Germinal center (tissue), 1 donor: ENCODE measurements around the gene DGAT2.

ENCODE experiments used
- DNase-seq: peaks from one replicate; pipeline ENCODE4 v3.0.0; 2012; ENCODE audit warnings: mixed read lengths, low spot score

Gene DGAT2

DNA sequence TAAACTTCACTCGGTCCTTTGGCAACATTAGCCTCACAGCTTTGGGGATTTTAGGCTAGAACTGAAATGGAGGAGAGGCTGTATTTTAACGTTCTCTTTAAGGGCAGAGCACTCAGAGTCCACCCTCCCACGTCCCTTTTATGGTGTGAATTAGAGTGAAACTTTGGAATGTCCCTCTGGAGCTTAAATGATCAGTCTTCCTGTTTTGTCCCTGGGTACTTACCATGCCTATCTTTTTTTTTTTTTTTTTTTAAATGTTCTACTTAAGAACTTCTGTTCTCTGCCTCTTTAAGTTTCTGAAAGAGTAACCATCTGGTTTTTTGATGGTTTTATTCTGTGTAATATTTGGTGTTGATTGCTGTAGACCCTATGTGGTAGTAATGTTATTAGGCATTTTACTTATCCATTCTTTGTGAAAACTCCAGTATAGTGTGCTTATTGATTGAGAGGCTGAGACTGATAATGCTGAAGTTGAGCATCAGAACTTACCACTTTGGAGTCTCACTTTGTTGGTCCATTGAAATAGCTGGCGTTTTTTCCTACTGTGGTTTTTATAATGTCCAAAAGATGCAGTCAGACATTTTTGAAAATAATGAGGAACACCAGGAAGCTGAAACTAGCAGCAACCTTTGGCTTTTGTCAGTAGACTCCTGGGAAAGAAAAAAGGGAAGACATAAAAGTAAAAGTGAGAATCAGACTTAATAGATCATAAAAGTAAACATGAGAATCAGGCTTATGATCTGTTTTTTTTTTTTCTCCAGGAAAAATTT lies 58.1 kb downstream of the DGAT2 start:
- DNase-seq: no peak

DNA sequence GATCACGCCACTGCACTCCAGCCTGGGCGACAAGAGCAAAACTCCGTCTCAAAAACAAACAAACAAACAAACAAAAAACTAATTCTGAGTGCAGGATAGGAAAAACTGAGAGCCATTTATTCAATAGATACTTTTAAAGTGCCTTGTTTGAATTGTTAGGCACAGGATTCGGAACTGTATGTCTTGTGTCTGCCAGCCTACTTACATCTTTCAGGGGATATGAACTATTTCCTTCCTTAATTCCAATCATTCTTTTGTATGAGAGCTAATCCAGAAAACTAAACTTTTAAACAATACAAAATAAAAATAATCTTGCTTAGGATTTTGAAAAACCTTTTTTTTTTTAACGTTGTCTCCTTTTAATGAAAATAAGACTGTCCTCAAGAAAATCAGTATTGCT lies 59.0 kb downstream of the DGAT2 start:
- DNase-seq: no peak

DNA sequence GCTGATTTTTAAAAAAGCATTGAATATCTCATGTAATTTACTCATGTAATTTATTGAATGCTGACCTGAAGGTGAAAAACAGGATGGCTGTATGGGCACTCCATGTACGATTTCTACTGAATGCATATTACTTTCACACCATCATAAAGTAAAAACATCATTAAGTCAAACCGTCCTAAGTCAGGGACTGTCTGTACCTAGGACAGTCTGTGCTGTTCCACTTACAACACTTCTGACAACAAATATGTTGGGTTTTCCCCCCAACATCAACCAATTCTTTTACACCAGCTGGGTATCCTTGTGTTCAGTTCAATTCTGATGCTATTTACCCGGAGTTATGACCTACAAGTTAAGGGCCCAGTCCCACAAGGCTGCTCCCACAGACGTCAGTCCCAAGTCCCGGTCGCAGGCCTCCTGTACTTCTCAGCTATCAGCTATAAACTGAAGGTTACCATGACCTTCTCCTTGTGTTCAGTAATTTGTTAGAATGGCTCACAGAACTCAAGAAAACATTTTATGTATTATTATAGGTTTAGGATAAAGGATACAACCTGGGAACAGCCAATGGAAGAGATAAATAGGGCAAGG lies 63.4 kb downstream of the DGAT2 start:
- no peak for DNase-seq

DNA sequence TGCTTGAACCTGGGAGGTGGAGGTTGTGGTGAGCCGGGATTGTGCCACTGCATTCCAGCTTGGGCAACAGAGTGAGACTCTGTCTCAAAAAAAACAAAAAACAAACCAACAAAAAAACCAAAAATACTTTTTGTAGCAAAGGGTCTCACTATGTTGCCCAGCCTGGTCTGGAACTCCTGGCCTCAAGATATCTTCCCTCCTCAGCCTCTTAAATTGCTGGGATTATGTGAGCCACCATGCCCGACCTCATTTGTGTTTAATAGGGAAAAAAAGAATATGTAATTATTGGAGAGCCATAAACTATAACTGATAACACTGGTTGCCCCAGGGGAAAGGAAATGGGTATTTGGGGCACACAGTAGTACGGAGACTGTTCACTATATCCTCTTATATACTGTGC lies 66.2 kb downstream of the DGAT2 start:
- DNase-seq: no peak

DNA sequence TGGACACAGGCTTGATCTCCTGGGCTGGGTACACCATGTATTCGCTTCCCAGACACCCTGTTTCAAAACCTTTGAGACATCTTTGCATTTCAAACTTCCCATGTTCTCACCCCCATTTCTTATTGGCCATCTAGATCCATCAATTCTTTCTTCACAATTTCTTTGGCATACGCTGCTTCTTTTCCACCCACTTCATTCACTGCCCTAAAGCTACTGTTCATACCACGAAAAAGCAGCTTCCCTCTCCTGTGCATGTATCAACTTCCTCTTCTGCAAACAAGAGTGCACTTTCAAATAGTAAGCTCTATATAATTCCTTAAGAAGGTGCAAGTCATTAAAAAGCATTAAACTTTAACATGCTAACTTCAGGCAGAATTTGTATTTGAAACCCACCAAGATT lies 67.8 kb downstream of the DGAT2 start:
- no peak for DNase-seq

DNA sequence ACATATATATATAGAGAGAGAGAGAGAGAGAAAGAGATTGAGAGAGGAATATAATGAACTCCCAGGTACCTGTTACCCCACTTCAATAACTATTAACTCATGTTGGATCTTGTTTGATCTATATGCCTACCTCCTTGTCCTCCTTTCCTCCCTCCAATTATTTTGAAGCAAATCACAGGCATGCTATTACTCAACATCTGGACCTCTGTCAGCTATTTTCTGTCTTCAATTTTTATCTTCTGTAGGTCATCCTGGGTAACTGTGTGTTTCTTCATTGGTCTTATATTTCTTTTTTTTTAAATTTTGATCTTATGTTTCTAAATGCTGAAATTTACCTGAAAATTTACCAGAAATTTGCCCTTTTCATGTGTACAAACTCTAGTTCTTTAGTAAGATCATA lies 71.3 kb downstream of the DGAT2 start:
- no peak for DNase-seq

DNA sequence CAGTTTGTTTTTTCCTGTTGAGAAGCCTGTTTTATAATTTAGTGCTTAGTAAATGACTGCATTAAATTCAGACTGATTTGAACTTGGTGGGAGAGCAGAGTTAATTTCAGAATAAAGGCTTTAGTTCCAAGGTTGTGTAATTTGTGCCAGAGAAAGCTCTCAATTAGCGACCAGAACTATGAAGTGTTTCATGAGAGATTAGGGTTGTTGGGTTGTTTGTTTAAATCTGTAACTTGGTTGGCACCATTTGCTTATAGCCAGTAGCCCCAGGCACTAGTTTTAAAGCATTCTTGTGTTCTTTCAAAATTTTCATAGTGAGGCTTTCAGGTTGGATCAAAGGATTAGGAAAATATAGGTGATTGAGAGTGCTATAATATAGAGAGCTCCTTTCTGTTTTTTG lies 71.9 kb downstream of the DGAT2 start:
- no peak for DNase-seq

DNA sequence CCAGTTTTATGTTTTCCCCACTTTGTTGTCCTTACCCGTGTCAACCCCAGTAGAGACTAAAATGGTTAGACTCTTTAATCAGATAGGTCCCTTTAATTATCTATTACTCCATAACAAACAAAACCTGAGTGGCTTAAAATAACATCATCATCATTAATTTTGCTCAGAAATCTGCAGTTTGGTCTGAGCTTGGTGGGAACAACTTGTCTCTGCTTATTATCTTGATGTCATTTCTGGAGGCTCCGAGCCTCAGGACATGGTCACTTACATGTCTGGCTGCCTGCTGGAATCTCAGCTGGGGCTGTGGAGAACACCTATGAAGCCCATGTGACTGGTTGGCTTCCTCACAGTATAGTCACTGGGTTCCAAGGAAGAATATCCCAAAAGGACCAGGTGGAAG lies 73.2 kb downstream of the DGAT2 start:
- DNase-seq: no peak

DNA sequence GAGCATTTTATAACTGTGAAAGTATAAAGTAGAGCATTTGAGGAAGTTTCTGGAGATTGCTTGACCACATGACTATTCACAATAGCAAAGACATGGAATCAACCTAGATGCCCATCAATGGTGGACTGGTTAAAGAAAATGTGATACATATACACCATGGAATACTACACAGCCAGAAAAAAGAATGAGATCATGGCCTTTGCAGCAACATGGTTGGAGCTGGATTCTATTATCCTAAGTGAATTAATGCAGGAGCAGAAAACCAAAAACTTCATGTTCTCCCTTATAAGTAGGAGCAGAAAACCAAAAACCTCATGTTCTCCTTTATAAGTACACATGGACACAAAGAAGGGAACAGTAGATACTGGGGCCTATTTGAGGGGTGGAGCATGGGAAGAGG lies 76.7 kb downstream of the DGAT2 start:
- DNase-seq: no peak

DNA sequence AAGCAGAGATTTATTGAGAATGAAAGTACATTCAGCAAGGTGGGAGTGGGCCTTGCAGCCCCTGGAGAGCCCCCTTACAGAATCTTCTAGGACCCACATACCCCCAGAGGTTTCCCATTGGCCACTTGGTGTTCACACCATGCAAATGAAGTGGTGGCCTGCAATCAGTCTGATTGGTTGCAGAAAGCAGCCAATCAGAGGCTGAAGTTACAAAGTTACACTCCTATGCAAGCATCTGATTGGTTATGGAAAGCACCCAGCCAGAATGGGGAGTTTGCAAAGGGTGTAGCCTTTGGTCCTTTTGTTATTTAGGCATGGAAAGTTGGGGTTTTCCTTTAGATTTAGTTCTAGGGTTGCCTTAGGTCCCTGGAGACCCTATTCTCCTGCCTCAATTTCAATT lies 81.3 kb downstream of the DGAT2 start:
- DNase-seq: no peak

DNA sequence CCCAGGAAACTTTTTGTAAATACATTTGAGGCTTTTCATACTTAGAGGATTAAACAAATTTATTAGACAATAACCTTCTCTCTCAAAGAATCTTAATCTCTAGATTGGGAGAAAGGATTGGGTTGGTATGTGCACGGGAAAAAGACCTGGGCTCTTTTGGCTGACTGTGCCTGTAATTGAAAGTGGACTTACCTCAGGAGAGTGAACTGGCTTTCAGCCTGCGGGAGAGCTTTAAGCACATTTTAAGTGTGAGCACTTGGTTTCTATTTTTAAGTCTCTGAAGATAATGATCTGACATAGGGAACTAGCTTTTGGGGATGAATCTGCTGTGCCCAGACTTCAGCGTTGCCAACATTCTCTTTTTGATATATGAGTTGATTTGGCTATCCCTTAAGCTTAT lies 82.2 kb downstream of the DGAT2 start:
- DNase-seq: no peak
